ENCODE results near the gene ARTN. TPM values are rescaled to one million over a fixed set of nuclear protein-coding genes. Genes with fewer than 3 reads are reported as not detected.

ARTN gene
- polyA plus RNA-seq, 3 donors: 0.15 TPM; not detected in 2

- H3K9ac ChIP-seq (ENCODE audit: insufficient read depth, low read length, poor library complexity, severe bottlenecking): no peak overlapping the region
- peaks cover 44 to 63% of the 10 kb centered on the region in 2 donors for H3K36me3 ChIP-seq (replicated peaks in 1 of 2; ENCODE audit: control insufficient read depth in 1 of 2, insufficient read depth in 2 of 2, low read length in 2 of 2)
- no peak overlapping the region for H3K27ac ChIP-seq (ENCODE audit: low read depth in 1 of 2, low read length in 2 of 2)
- Mint-ChIP-seq H3K36me3 (peaks cover 34 to 57% of the 10 kb centered on the region in 2 donors), H3K27ac (peak overlapping the region in 1 of 7 donors; percentile 2), H3K9me3 (peaks cover 0 to under 1% (median 0%) of the 10 kb centered on the region in 7 donors), H3K4me1 (no peaks in the 10 kb centered on the region), H3K27me3 (ENCODE audit: low read depth in 3 of 3) (no peaks in the 10 kb centered on the region), H3K4me3 (no peak overlapping the region)
- no peak overlapping the region for H2AFZ ChIP-seq (ENCODE audit: insufficient read depth, low read depth, low read length, poor library complexity, severe bottlenecking)
- intact Hi-C loops (cut with micrococcal nuclease): no loop called here
- H4K20me1 ChIP-seq (ENCODE audit: insufficient read depth, low read length): peaks cover 4% of the 10 kb centered on the region
- H3K4me2 ChIP-seq (replicated peaks; ENCODE audit: extremely low read depth, low read length, poor library complexity, severe bottlenecking): no peak overlapping the region
- 98% methylated on average over 6 of the region's 8 CpGs for WGBS (ENCODE audit: insufficient coverage)
- H3K9me3 ChIP-seq (replicated peaks in 1 of 2; ENCODE audit: control insufficient read depth in 1 of 2, insufficient read depth in 1 of 2, low read length in 2 of 2): no peaks in the 10 kb centered on the region
- no peaks in the 10 kb centered on the region for H3K79me2 ChIP-seq (ENCODE audit: insufficient read depth, low read length)
- DNase-seq: no peak
- TF ChIP-seq CTCF (IDR thresholded peaks at IDR 0.05): no peak
- no peaks in the 10 kb centered on the region for H3K4me1 ChIP-seq (ENCODE audit: control insufficient read depth in 1 of 2, insufficient read depth in 2 of 2, low read length in 2 of 2)
- H3K27me3 ChIP-seq (ENCODE audit: control insufficient read depth in 2 of 2, insufficient read depth in 2 of 2, low read length in 2 of 2): no peaks in the 10 kb centered on the region
- no peak overlapping the region for H3K4me3 ChIP-seq (replicated peaks in 1 of 3; ENCODE audit: low read depth in 2 of 3, low read length in 3 of 3)
Measured at GRCh38 chr1:43956234-43956633, 22.6 kb downstream of the ARTN start.

- no peaks in the 10 kb centered on the region for H3K79me2 ChIP-seq (ENCODE audit: insufficient read depth, low read length)
- intact Hi-C loops (cut with micrococcal nuclease): no loop called here
- H3K36me3 ChIP-seq (replicated peaks in 1 of 2; ENCODE audit: control insufficient read depth in 1 of 2, insufficient read depth in 2 of 2, low read length in 2 of 2): peaks cover 52 to 76% of the 10 kb centered on the region in 2 donors
- Mint-ChIP-seq H3K9me3 (peaks cover 0 to 2% (median 0%) of the 10 kb centered on the region in 7 donors), H3K4me3 (no peak overlapping the region), H3K27me3 (ENCODE audit: low read depth in 3 of 3) (no peaks in the 10 kb centered on the region), H3K36me3 (peaks cover 43 to 67% of the 10 kb centered on the region in 2 donors), H3K27ac (no peak overlapping the region), H3K4me1 (no peaks in the 10 kb centered on the region)
- H3K4me2 ChIP-seq (replicated peaks; ENCODE audit: extremely low read depth, low read length, poor library complexity, severe bottlenecking): no peak overlapping the region
- no peaks in the 10 kb centered on the region for H3K4me1 ChIP-seq (ENCODE audit: control insufficient read depth in 1 of 2, insufficient read depth in 2 of 2, low read length in 2 of 2)
- H3K27ac ChIP-seq (ENCODE audit: low read depth in 1 of 2, low read length in 2 of 2): no peak overlapping the region
- no peak overlapping the region for H3K4me3 ChIP-seq (replicated peaks in 1 of 3; ENCODE audit: low read depth in 2 of 3, low read length in 3 of 3)
- no peak overlapping the region for H2AFZ ChIP-seq (ENCODE audit: insufficient read depth, low read depth, low read length, poor library complexity, severe bottlenecking)
- WGBS (ENCODE audit: insufficient coverage): 94% methylated on average over 7 of the region's 7 CpGs
- no peak for TF ChIP-seq CTCF (IDR thresholded peaks at IDR 0.05)
- peaks cover 4% of the 10 kb centered on the region for H4K20me1 ChIP-seq (ENCODE audit: insufficient read depth, low read length)
- no peaks in the 10 kb centered on the region for H3K27me3 ChIP-seq (ENCODE audit: control insufficient read depth in 2 of 2, insufficient read depth in 2 of 2, low read length in 2 of 2)
- no peak for DNase-seq
- no peak overlapping the region for H3K9ac ChIP-seq (ENCODE audit: insufficient read depth, low read length, poor library complexity, severe bottlenecking)
- no peaks in the 10 kb centered on the region for H3K9me3 ChIP-seq (replicated peaks in 1 of 2; ENCODE audit: control insufficient read depth in 1 of 2, insufficient read depth in 1 of 2, low read length in 2 of 2)
Measured at GRCh38 chr1:43957407-43958040, 23.9 kb downstream of the ARTN start.

Data from CD14-positive monocyte (primary cell).